Naive thymus-derived CD8-positive, alpha-beta T cell (primary cell): ENCODE measurements around the gene TECPR1. TPM values are rescaled to one million over a fixed set of nuclear protein-coding genes. Genes with fewer than 3 reads are reported as not detected.
"Not testable (repeated sequence)": the region's sequence is repeated elsewhere in the genome, so short reads cannot be mapped to it uniquely, and the experiment has no call there.

Experiments
- ATAC-seq, 2 donors: fragments of 150-1000 bp; cut with Tn5 transposase in 1 of 2; sonication (Bioruptor Pico), chemical (Tn5 transposase) in 1 of 2; 1 replicate in 1 of 2; 2 replicates in 1 of 2; pipeline ENCODE4 v1.10.0; 2021; ENCODE audit warnings: mild to moderate bottlenecking in 2 of 2, moderate library complexity in 2 of 2
- POLR2A ChIA-PET: fragments of 350-600 bp; sonication (Branson Sonifier 250); formaldehyde crosslinking; loops from one replicate; lab custom pipeline; 2021; ENCODE audit warnings: antibody characterized with exemption; lab: Charles Lee
- DNase-seq, 10 donors: peaks; one replicate each; pipeline versions ENCODE4 v3.0.0 to v3.0.0-alpha.2; 2020 to 2022
- H3K27ac Mint-ChIP-seq, 10 donors: one replicate each; pipeline ENCODE4 v1.8.0; 2020 to 2022; ENCODE audit warnings: mild to moderate bottlenecking in 10 of 10, mixed read lengths in 10 of 10, moderate library complexity in 4 of 10, inconsistent platforms in 1 of 10
- H3K27me3 Mint-ChIP-seq, 5 donors: one replicate each; pipeline ENCODE4 v1.8.0; 2021 to 2022; ENCODE audit warnings: mixed read lengths in 5 of 5
- H3K36me3 Mint-ChIP-seq, 3 donors: one replicate each; pipeline ENCODE4 v1.8.0; 2020 to 2022; ENCODE audit warnings: mixed read lengths in 3 of 3, mild to moderate bottlenecking in 2 of 3, inconsistent platforms in 1 of 3
- H3K4me1 Mint-ChIP-seq, 4 donors: one replicate each; pipeline ENCODE4 v1.8.0; 2021 to 2022; ENCODE audit warnings: mixed read lengths in 4 of 4
- H3K4me3 Mint-ChIP-seq, 10 donors: one replicate each; pipeline ENCODE4 v1.8.0; 2020 to 2022; ENCODE audit warnings: mild to moderate bottlenecking in 10 of 10, mixed read lengths in 10 of 10, moderate library complexity in 6 of 10, inconsistent platforms in 1 of 10
- H3K9me3 Mint-ChIP-seq, 9 donors: one replicate each; pipeline ENCODE4 v1.8.0; 2020 to 2022; ENCODE audit warnings: mixed read lengths in 9 of 9, mild to moderate bottlenecking in 3 of 9, inconsistent platforms in 1 of 9, moderate library complexity in 1 of 9
- polyA plus RNA-seq, 3 donors: library from polyadenylated mRNA; unstranded; fragments of 300-500 nt; fragmentation: Illumina TruSeq; gene quantifications; one replicate each; pipeline ENCODE4 v1.2.3, GENCODE V29; 2021
- total RNA-seq, 8 experiments: library from RNA in 2 of 8; stranded (reverse) in 2 of 8; gene quantifications; one replicate each; pipeline ENCODE4 v1.2.3 and lab custom pipeline; 2021 to 2026

The TECPR1 gene
- total and polyA plus RNA-seq, 5 experiments from 2014 or later: 18.5 to 181 (median 40.2) TPM

DNA sequence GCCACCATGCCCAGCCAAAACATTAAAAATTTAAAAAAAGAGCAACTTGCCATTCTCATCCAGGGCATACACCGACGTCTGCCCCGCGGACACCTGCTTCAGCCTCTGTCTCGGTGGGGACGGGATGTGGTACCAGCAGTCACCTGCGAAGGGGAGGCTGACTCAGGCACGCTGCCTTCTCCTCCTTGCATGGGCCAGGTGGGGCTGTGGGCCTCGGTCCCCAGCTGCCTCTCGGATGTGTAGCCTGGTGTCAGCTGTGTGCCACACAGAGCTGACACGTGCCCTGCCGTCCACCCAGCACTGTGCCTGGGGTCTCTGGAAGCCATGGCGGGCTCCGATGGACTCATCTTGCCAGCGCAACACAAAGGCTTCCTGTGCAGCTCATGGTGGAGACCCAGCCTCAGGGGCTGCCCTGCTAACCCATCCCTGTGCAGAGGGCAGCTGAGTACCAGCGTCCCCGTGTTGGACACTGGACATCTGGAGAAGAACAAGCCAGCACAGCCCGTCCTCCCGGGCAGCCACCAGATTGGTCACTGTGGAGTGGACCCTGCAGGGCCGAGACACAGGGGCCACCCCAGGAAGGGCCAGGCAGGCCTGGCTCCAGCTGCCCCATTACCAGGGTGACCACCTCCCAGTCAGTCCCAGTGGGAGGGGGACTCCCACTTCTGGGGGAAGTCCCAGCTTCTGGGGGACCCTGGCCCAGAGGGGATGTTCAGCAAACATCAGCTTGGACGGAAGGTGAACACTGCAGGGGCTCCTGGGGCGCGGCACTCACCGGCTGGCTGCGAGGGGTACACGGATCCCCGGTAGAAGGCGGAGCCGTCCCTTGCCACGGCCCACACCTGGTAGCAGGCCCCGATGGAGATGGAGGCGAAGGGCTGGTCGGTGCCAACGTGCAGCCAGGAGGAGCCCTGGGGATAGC is 30.2 kb downstream of the TECPR1 start:
- ATAC-seq (no peak), DNase-seq (peak in 1 of 10 donors; percentile 61)
- Mint-ChIP-seq H3K27ac (peak overlapping the region in 1 of 10 donors; percentile 25), H3K4me3 (no peak overlapping the region), H3K27me3 (no peaks in the 10 kb centered on the region), H3K9me3 (no peaks in the 10 kb centered on the region), H3K4me1 (peaks cover 13 to 23% (median 18%) of the 10 kb centered on the region in 4 donors), H3K36me3 (peaks cover 0 to 52% (median 9%) of the 10 kb centered on the region in 3 donors)
- POLR2A ChIA-PET: no interaction called here

DNA sequence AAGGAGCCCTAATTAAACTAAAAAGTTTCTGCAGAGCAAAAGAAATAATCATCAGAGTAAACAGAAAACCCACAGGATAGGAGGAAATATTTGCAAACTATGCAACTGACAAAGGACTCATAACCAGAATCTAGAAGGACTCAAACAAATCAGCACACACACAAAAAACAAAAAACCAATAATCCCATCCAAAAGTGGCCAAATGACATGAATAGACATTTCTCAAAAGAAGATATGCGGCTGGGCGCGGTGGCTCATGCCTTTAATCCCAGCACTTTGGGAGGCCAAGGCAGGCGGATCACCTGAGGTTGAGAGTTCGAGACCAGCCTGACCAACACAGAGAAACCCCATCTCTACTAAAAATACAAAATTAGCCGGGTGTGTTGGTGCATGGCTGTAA is 32.6 kb downstream of the TECPR1 start:
- ATAC-seq, H3K9me3 Mint-ChIP-seq, DNase-seq, H3K27me3 Mint-ChIP-seq, POLR2A ChIA-PET: not testable (repeated sequence)
- H3K27ac Mint-ChIP-seq: peak overlapping the region in 9 of 10 donors; percentile 1 to 85 (median 59)
- peak overlapping the region in 2 of 10 donors; percentile 44 to 45 for H3K4me3 Mint-ChIP-seq
- H3K4me1 Mint-ChIP-seq: peaks cover 13 to 21% (median 19%) of the 10 kb centered on the region in 4 donors
- H3K36me3 Mint-ChIP-seq: peaks cover 0 to 48% (median 7%) of the 10 kb centered on the region in 3 donors

DNA sequence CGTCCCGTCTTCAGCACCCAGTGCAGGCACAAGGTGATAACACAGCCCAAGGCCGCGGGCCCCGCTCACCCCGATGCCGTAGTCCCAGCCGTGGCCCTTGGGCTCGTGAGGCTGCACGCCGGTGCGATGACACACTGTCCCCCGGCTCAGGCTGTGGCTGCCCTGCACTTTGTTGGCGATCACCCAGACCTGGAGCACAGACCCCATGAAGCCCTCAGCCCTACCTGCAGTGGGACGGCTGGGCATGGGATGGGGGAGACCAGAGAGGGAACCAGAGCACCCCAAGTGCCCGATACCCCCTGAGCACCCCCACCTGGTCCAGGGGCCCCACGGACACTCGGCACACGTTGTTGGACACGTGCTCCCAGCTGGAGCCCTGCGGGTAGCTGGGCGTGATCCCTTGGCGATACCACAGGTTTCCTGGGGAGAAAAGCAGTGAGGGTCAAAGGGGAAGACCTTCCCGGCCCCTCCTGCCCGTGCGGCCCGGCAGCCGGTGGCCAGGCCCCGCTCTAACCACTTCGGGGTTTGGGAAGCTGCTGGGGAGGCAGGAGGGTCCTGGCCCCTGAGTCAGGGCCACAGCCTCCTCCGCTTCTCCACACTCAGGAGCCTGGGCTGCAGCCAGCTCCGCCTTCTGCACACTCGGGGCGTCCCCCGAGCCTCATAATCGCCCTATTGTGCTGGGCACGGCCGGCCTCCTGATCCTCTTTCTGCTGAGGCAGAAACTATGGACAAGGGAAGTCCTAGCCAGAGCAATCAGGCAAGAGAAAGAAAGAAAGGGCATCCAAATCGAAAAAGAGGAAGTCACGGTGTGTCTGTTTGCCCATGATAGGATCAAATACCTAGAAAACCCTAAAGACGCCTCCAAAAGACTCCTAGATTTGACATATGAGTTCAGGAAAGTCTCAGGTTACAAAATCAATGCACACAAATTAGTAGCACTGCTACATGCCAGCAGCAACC is 34.1 kb downstream of the TECPR1 start:
- POLR2A ChIA-PET: interaction anchor here (0.6 to 1.0 kb wide), 2 partner anchors 16 to 17 kb away, joined by 3 to 9 read pairs; no protein-coding TSS in a partner anchor
- ATAC-seq: no peak

DNA sequence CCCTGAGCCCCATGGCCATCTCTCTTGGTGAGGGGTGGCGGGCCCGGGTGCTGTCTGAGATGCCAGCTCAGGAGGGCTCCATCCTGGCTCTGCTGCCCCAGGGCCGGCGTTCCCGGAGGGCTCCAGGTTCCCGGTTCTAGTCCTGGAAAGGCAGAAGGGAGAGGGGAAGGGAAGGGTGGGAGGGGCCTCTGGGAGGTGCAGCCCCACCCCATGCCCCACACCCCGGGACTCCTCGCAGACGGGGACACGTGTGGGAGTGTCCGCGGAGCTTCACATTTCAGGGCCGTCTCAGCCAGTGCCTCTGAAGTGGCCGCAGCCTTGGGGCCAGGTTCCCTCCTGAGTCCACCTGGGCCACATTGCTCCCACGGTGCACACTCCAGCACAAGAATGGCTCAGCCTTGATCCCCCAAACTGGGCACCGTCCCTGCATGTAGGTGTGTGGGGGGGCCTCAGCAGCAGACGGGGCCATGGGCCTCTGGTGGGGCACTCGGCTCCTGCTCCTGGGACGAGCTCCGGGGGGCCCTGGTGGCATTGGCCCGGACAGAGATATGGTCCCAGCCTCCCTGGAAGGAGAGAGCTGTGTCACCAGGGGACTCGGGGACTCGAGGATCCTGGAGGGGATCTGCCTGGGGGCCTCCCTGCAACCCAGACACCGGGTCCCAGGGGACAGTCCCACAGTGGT is 35.0 kb downstream of the TECPR1 start:
- peak overlapping the region in 2 of 10 donors; percentile 18 to 32 for H3K27ac Mint-ChIP-seq
- peaks cover 13 to 23% (median 19%) of the 10 kb centered on the region in 4 donors for H3K4me1 Mint-ChIP-seq
- no peak for ATAC-seq
- H3K9me3 Mint-ChIP-seq: no peaks in the 10 kb centered on the region
- no peak overlapping the region for H3K4me3 Mint-ChIP-seq
- POLR2A ChIA-PET: interaction anchor here (1.3 kb wide), 1 partner anchor 31 kb away, joined by 3 read pairs; no protein-coding TSS in a partner anchor
- no peaks in the 10 kb centered on the region for H3K27me3 Mint-ChIP-seq
- H3K36me3 Mint-ChIP-seq: peaks cover 0 to 44% (median 7%) of the 10 kb centered on the region in 3 donors
- DNase-seq: no peak

More for the DNA sequence above, 34.1 kb downstream of the TECPR1 start:
- Mint-ChIP-seq H3K4me3 (peak overlapping the region in 4 of 10 donors; percentile 4 to 46 (median 28)), H3K27me3 (no peaks in the 10 kb centered on the region), H3K36me3 (peaks cover 0 to 44% (median 7%) of the 10 kb centered on the region in 3 donors), H3K4me1 (peaks cover 13 to 22% (median 19%) of the 10 kb centered on the region in 4 donors), H3K27ac (peak overlapping the region; percentile 17 to 85 (median 70)), H3K9me3 (no peaks in the 10 kb centered on the region)
- DNase-seq: no peak

DNA sequence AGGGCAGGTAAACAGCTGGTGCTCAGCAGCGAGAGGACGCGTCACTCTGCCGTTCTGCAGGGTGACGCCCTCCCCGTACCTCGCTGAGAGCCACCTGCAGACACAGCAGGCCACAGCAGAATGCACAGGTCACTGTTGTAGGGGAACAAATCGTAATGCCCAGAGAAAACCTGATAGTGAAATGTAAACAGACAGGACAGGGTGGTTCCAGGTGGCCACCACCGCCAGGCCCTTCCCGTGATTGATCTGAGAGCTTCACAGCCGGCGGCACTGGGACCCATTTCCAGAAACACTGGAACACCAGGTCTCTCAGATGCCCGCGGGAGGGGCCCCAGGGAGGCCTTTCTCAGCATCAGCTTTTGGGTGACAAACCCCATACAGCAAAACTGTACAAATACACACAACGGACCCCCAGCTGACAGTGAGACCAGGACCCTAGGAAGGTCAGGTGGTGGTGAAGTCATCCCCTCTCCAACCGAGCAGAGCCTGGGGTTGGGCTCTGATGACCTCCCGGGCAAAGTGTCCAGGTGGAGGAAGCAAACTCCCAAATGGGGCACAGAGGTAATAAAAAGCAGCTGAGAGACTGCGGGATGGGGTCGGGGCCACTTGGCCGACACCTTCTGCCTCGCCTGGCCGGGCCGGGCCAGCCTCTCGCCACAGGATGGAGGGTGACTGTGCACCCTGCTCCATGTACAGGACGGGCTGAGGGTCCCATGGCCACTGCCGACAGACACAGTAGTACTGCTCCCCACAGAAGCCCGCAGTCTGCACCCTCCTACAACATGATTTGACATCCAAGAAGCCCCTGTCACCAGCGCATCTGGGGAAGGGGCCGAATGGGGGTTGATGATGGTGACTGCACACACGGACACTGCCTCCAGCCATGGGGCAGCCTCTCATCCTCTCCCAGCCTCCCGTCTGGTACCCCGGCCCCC is 36.2 kb downstream of the TECPR1 start:
- Mint-ChIP-seq H3K4me3 (peak overlapping the region in 1 of 10 donors; percentile 6), H3K27me3 (no peaks in the 10 kb centered on the region), H3K4me1 (peaks cover 13 to 28% (median 21%) of the 10 kb centered on the region in 4 donors), H3K36me3 (peaks cover 0 to 38% (median 7%) of the 10 kb centered on the region in 3 donors), H3K9me3 (no peaks in the 10 kb centered on the region), H3K27ac (peak overlapping the region in 8 of 10 donors; percentile 6 to 84 (median 53))
- DNase-seq: peak in 1 of 10 donors; percentile 57
- POLR2A ChIA-PET: interaction anchor here (0.6 to 2.1 kb wide), 3 partner anchors 13 to 54 kb away, joined by 3 to 11 read pairs (median 3); no protein-coding TSS in a partner anchor
- ATAC-seq: no peak

DNA sequence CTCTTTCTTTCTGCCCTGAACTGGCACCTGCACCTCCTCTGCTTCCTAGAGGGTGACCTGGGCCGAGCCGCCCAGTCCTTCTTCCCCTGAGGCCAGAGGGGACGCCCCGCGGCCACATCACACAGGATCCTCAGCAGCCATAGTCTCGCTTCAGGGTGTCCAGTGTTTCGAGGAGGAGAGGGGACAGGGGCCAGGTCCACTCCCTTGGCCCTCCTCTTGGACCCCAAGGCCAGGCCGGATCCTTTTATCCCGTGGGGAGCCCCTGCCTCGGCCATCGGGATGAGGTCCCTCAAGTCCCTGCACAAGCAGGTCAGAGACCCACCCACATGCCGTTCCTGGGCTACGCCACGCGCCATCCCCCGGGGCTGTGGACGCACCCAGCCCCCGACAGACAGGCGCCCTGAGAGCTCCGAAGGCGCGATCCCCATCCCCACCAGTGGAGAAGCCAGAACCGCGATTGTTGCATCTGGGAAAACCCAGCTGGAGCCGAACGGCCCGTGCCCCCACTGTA is 37.2 kb downstream of the TECPR1 start:
- no peaks in the 10 kb centered on the region for H3K27me3 Mint-ChIP-seq
- no peak for ATAC-seq
- POLR2A ChIA-PET: interaction anchor here (2.1 to 4.6 kb wide), 2 partner anchors 12 to 36 kb away, joined by 11 to 17 read pairs; no protein-coding TSS in a partner anchor
- no peaks in the 10 kb centered on the region for H3K9me3 Mint-ChIP-seq
- H3K27ac Mint-ChIP-seq: peak overlapping the region in 1 of 10 donors; percentile 84
- peaks cover 0 to 31% (median 7%) of the 10 kb centered on the region in 3 donors for H3K36me3 Mint-ChIP-seq
- no peak overlapping the region for H3K4me3 Mint-ChIP-seq
- no peak for DNase-seq
- peaks cover 13 to 28% (median 22%) of the 10 kb centered on the region in 4 donors for H3K4me1 Mint-ChIP-seq

DNA sequence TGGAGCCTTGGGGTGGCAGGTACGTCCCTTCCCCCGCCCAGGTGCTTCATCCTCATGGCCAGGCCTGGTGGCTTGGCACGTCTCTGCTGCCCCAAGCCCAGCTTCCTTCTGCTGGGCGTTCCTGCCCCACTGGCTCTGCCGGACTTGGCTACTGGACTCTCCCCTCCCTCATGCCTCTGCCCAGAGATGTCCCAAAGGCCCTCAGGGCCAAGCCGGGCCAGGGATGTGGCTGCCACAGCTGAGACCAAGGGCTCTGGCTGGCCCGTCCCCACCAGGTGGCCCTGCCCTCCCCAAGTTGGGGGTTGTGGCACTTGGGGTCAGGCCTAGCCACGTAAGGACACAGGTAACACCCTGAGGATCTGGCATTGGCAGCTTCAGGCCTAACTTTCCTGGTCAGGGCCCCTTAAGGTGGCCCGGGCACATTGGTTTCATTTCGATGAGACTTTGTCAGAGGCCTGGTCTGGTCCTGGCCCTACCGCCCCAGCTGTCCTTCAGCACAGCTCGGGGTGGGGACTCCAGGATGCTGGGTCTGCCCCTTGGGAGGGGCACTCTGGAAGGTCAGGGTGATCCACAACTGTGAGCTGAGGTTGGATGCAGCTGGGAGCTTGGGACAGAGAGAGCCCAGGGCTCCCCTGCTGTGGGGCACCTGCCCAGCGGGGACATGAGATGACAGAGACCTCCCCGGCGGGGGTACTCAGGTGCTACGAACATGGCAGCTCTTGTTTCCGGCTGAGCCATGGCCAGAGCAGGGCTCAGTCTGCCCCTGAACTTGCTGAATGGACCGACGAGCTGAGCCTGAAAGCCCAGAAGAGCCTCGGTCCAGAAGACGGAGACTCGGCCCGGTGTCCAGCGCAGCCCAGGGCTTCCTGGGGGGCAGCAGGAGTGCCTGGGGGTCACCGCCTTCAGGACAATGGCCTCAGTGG is 37.9 kb downstream of the TECPR1 start:
- no peaks in the 10 kb centered on the region for H3K9me3 Mint-ChIP-seq
- H3K4me1 Mint-ChIP-seq: peaks cover 12 to 26% (median 20%) of the 10 kb centered on the region in 4 donors
- DNase-seq (no peak), ATAC-seq (peak in 1 of 2 donors; percentile 8)
- H3K27me3 Mint-ChIP-seq: no peaks in the 10 kb centered on the region
- H3K27ac Mint-ChIP-seq: peak overlapping the region in 6 of 10 donors; percentile 19 to 79 (median 58)
- H3K4me3 Mint-ChIP-seq: peak overlapping the region in 2 of 10 donors; percentile 19 to 44
- POLR2A ChIA-PET: interaction anchor here (2.1 to 4.6 kb wide), 2 partner anchors 11 to 37 kb away, joined by 11 to 17 read pairs; no protein-coding TSS in a partner anchor
- H3K36me3 Mint-ChIP-seq: peaks cover 0 to 26% (median 5%) of the 10 kb centered on the region in 3 donors

DNA sequence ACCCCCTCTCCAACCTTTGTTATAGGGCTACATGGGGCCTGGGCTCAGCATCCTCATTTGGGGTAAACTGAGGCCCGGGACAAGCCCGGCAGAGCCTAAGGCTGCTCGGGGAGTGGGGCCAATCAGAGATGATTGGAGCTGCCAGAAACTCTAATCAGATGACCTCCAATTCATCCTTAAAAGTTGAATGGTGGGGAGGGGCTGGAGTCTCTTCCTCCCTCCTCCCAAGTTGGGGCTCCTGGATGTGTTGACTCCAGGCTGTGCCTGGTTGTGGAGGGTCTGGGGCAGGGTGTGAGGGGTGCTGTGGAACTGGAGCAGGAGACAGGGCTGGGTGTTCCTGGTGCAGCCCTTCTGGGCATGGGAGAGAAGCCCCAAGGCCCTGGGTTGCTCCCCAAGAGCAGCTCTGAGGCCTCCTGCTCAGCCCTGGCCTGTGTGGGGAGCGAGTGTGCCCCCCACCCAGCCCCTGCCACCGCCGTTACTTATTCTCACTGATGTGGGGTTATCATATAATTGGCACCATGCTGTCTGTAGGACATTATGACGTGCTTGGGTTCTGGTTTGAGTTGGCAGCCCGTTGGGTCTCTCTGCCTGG is 38.6 kb downstream of the TECPR1 start:
- ATAC-seq (no peak), DNase-seq (no peak)
- Mint-ChIP-seq H3K9me3 (no peaks in the 10 kb centered on the region), H3K4me1 (peaks cover 6 to 21% (median 12%) of the 10 kb centered on the region in 4 donors), H3K27ac (peak overlapping the region in 6 of 10 donors; percentile 27 to 79 (median 58)), H3K27me3 (no peaks in the 10 kb centered on the region), H3K4me3 (peak overlapping the region in 5 of 10 donors; percentile 19 to 62 (median 44)), H3K36me3 (peaks cover 0 to 23% (median 0%) of the 10 kb centered on the region in 3 donors)
- POLR2A ChIA-PET: interaction anchor here (1.1 to 4.6 kb wide), 5 partner anchors 10 to 38 kb away, joined by 3 to 21 read pairs (median 11); no protein-coding TSS in a partner anchor

DNA sequence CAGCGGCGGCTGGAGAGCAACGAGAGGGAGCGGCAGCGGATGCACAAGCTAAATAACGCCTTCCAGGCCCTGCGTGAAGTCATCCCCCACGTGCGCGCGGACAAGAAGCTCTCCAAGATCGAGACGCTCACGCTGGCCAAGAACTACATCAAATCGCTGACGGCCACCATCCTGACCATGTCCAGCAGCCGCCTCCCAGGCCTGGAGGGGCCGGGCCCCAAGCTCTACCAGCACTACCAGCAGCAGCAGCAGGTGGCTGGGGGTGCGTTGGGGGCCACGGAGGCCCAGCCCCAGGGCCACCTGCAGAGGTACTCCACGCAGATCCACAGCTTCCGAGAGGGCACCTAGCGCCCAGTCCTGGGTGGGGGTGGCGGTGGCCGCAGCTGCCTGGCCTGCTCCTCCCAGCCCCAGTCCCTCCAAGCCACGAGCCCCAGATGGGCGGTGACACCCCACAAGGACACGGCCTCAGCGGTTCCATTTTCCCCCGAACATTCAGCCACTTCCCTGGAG is 39.4 kb downstream of the TECPR1 start:
- H3K4me1 Mint-ChIP-seq: peaks cover 2 to 17% (median 9%) of the 10 kb centered on the region in 4 donors
- H3K27ac Mint-ChIP-seq: peak overlapping the region in 3 of 10 donors; percentile 5 to 68 (median 43)
- H3K4me3 Mint-ChIP-seq: peak overlapping the region in 8 of 10 donors; percentile 6 to 62 (median 46)
- no peak for DNase-seq
- H3K36me3 Mint-ChIP-seq: peaks cover 0 to 20% (median 0%) of the 10 kb centered on the region in 3 donors
- no peaks in the 10 kb centered on the region for H3K27me3 Mint-ChIP-seq
- no peaks in the 10 kb centered on the region for H3K9me3 Mint-ChIP-seq
- ATAC-seq: no peak
- POLR2A ChIA-PET: interaction anchor here (1.0 to 4.6 kb wide), 5 partner anchors 9 to 38 kb away, joined by 3 to 21 read pairs (median 4); no protein-coding TSS in a partner anchor
